Right renal cortex interstitium (tissue), 3 donors: ENCODE results near the gene FUNDC2. TPM values are rescaled to one million over a fixed set of nuclear protein-coding genes. Genes with fewer than 3 reads are reported as not detected.
A peak's percentile ranks its signal among the peaks of the same experiment; 100 is the strongest.

Experiments used
- DNase-seq, 3 donors: peaks; one replicate each; pipeline ENCODE4 v3.0.0-alpha.2; 2013; ENCODE audit warnings: low read depth in 3 of 3, low spot score in 2 of 3
- polyA plus RNA-seq, 3 donors: library from polyadenylated mRNA; unstranded; fragments of 120-200 nt; gene quantifications; one replicate each; pipeline ENCODE4 v1.2.1, GENCODE V29; 2013; ENCODE audit not compliant: insufficient read length in 3 of 3

The FUNDC2 gene
- polyA plus RNA-seq, 3 donors, result 135 to 146 (median 137) TPM

GRCh38 chrX:155065035-155065734 lies 38.5 kb downstream of the FUNDC2 start:
- DNase-seq, result no peak

DNA sequence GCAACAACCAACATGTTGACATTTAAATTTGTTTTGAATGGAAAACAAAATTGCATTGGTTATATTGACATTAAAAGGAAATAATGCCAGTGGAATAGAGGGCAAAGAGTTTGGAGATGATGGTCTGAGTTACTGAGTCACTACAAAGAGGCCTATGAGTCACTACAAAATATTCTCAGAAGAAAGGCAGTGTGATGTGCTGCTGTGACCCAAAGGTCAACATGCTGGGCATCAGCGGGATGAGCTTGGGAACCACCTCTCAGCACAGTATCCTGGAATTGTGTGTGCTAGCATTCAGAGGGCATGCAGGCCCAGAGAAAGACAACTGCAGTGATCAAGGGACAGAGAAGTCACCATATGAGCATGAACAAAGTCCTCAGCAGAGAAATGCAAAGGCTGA lies 41.5 kb downstream of the FUNDC2 start:
- no peak for DNase-seq

GRCh38 chrX:155069414-155069813 lies 42.8 kb downstream of the FUNDC2 start:
- no peak for DNase-seq

DNA sequence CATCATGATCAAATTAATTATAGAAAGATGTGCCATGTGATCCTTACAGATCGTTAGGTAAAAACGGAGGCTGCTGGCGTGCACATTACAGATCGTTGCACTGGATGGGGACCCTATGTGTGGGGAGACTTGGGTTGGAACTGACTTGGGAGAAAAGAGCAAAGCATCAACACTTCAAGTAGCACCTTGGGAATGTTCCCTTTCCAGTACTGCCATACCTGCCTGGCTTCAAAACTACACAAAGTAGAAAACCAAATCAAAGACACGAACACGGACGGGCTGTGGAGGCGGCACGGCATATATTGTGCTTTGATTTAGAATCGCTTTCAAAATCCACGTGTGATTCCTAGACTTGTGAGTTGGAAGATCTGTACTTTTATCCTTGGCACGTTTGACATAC lies 43.4 kb downstream of the FUNDC2 start:
- no peak for DNase-seq

DNA sequence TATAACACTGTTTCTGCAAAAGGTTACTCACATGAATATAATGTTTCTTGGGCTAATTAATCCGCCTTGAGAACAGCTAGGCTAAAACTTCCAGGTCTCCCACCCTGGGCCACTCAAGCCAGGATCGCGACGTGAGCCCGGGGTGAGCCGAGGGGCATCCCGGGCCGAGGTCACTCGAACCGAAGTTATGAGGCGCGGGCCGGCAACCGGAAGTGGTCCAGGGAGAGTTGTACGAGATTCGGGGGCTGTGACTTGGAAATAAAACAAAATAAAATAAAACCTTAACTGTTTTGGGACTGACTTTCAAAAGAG lies 44.0 kb downstream of the FUNDC2 start:
- no peak for DNase-seq

DNA sequence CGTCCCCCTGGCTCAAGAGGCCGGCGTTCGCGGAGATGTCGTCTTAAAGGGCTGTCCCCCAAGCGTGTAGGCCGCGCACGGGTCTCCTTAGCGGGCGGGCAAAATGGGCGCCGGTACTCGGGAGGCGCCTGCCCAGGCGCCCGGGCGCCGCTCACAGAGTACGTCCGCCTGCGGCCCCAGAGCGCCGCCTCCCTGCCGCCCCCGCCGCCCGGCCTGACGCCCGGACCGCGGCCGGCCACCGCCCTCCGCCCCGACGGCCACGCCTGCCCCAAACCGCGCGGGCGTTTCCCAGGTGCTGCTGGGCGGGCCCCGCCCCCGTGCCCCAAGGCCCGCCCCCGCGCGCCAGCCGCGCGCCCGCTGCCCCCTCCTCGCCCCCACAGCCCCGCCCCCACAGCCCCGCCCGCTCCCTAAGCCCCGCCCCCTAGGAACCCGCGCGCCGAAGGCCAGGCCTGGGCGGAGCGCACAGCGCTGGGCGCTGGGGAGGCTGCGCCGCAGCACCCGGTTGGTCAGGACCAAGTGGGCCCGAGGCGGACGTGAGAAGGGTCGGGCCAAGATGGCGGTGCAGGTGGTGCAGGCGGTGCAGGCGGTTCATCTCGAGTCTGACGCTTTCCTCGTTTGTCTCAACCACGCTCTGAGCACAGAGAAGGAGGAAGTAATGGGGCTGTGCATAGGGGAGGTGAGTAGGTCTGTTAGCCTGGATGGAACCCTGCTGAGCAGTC lies 44.5 kb downstream of the FUNDC2 start, which contains the start of the genes BRCC3, CMC4 and MTCP1:
BRCC3 (plus strand) TSS at position 534 of the 719 bp plus-strand sequence; CDS start at position 554, 20 bp downstream.
CMC4 (minus strand) TSS at position 162 of the 719 bp plus-strand sequence. CDS start 7,113 bp downstream, outside the sequence.
MTCP1 (minus strand) TSS at position 162 of the 719 bp plus-strand sequence. CDS start 5,126 bp downstream, outside the sequence.
- peak in 2 of 3 donors; percentile 42 to 49 for DNase-seq

DNA sequence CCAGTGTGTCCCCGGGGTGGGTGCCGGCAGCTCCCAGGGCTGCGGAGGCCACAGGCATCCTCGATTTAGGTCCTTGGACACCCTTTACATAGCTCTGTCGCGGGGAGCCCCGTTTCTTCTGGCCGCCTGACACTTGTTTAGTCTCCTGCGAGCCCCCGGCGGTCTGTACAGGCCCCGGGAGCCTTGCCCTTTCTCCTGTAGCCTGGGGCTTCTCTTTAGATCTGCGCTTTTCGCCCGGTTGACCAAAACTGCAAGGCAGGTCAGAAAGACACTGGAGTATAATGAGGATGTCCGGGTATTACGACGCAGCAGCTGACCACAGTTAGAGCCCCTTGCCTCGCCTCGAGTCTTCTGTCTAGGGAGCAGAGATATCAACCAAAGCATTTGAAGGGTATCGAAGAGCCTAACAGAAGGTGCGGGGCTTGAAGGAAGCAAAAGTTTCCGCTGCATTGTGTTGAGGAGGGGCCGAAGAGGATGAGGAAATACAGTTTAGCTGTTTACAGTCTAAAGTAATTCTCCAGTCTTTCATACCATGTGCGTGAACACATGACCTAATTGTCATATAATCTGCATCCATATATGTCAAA lies 45.1 kb downstream of the FUNDC2 start:
- DNase-seq, result no peak

GRCh38 chrX:155086202-155086840 lies 59.7 kb downstream of the FUNDC2 start:
- no peak for DNase-seq

- no peak for DNase-seq
These were observed 60.5 kb downstream of the FUNDC2 start for GRCh38 chrX:155086961-155087735.

DNA sequence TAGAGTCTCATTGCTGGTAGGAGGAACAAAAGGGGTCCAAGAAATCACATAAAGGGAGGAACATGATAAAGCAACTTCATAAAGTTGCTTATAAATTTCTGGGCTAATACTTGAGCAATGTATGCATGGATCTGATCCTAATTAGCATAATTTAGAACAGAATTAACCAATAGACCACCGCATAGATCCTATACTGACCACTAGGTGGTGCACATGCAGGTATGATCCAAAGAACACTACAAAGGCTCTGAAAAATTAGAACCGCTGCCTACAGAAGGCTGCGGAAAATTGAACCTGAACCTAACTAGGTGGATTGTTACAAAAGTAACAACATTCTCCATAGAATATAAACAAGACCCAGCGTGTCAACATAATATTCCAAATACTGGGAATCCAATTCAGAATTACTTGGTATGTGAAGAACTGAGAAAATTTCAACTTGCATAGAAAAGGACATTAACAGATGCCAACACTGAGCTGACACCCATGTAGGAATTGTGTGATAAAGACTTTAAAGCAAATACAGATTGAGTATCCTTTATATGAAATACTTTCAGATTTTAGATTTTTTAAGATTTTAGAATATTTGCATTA lies 67.9 kb downstream of the FUNDC2 start:
- no peak for DNase-seq

DNA sequence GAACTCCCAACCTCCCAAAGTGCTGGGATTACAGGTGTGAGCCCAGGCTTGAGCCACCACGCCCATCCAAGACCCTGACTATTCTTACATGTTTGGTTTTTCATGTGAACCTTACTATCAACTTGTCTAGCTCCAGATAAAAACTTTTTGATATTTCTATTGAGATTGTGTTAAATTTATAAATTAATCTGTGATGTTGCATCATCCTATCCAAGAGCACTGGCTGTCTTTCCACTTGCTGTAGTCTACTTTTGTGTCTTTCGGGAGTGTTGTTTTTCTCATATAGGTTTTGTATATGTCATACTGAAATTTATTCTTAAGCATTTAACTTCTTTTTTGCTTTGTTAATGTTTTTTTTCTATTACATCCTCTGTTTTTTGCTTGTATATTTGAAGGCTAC lies 79.3 kb downstream of the FUNDC2 start:
- no peak for DNase-seq

DNA sequence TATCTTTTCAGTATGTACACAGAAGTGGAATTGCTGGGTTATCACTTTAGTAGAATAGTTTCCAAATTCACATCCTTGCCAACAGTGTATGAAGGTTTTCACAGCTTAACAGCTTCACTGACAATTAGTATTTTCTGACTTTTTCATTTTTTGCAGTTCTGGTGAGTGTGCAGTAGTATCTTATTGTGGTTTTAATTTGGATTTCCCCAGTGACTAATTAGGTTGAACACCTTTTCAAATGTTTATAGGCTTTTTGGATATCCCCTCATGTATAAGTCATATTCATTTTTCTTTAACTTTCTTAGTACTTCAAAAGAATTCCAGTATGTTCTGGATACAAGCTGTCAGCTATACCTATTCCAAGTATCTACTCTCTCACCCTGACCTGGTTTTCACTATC lies 81.8 kb downstream of the FUNDC2 start:
- DNase-seq, result no peak

Other genes with a start within 250 kb of the FUNDC2 start
- gene MPP1, start 221.4 kb upstream of the FUNDC2 start, polyA plus RNA-seq, result 10 to 100 TPM; 33.2 to 40.1 (median 35.6) TPM
- gene SMIM9, start 192.2 kb upstream of the FUNDC2 start, polyA plus RNA-seq, result not detected
- 10 to 100 TPM in 1 of 3 donors, 1 to 10 TPM in 2; 8.4 to 18.1 (median 9.5) TPM for gene F8A1, start 140.5 kb upstream of the FUNDC2 start, polyA plus RNA-seq
- gene F8, start 4.1 kb upstream of the FUNDC2 start, polyA plus RNA-seq, result 10 to 100 TPM; 14.8 to 18.6 (median 18.2) TPM
- 1 to 10 TPM; 6.7 to 9.3 (median 6.7) TPM for gene CMC4, start 44.3 kb downstream of the FUNDC2 start, polyA plus RNA-seq
- gene MTCP1, start 44.3 kb downstream of the FUNDC2 start, polyA plus RNA-seq, result 10 to 100 TPM; 21.4 to 27.3 (median 26.0) TPM
- gene BRCC3, start 44.7 kb downstream of the FUNDC2 start, polyA plus RNA-seq, result 10 to 100 TPM; 29.5 to 30.6 (median 29.7) TPM
- gene VBP1, start 189.6 kb downstream of the FUNDC2 start, polyA plus RNA-seq, result 10 to 100 TPM; 86.4 to 92.1 (median 89.7) TPM
- gene RAB39B, start 237.6 kb downstream of the FUNDC2 start, polyA plus RNA-seq, result 1 to 10 TPM; 2.8 to 3.5 (median 3.3) TPM